WTC11 (cell line): Measurements from ENCODE around the gene MEGF11. TPM values are rescaled to one million over a fixed set of nuclear protein-coding genes. Genes with fewer than 3 reads are reported as not detected.

Source experiments
- ATAC-seq: fragments of 200-7000 bp; cut with Tn5 transposase; 2 replicates; pipeline ENCODE4 v1.10.0; 2021; ENCODE audit warnings: mild to moderate bottlenecking, moderate library complexity
- CTCF ChIA-PET: fragments of 300-600 bp; sonication (Branson Sonifier 250); formaldehyde crosslinking; loops from one replicate; lab custom pipeline; 2021; ENCODE audit warnings: antibody characterized with exemption; lab: Charles Lee
- POLR2A ChIA-PET: fragments of 350-600 bp; sonication (Branson Sonifier 250); formaldehyde crosslinking; loops from one replicate; lab custom pipeline; 2021; ENCODE audit warnings: antibody characterized with exemption; lab: Charles Lee
- DNase-seq: peaks from one replicate; pipeline ENCODE4 v3.0.0; 2021; ENCODE audit warnings: low spot score
- H3K27ac Mint-ChIP-seq: 2 replicates; pipeline ENCODE4 v1.8.0; 2021; ENCODE audit warnings: mixed read lengths
- H3K27me3 Mint-ChIP-seq: 2 replicates; pipeline ENCODE4 v1.8.0; 2021; ENCODE audit warnings: low read depth, mild to moderate bottlenecking, moderate library complexity, mixed read lengths
- H3K36me3 Mint-ChIP-seq: 2 replicates; pipeline ENCODE4 v1.8.0; 2021; ENCODE audit warnings: mixed read lengths
- H3K4me1 Mint-ChIP-seq: 2 replicates; pipeline ENCODE4 v1.8.0; 2022; ENCODE audit warnings: mixed read lengths
- H3K4me3 Mint-ChIP-seq: 2 replicates; pipeline ENCODE4 v1.8.0; 2021; ENCODE audit warnings: mild to moderate bottlenecking, moderate library complexity, mixed read lengths
- H3K9me3 Mint-ChIP-seq: 2 replicates; pipeline ENCODE4 v1.8.0; 2021; ENCODE audit warnings: mixed read lengths
- CREB1 ChIP-seq: sonication (generic); formaldehyde crosslinking; IDR thresholded peaks from 2 replicates; pipeline ENCODE4 v1.8.0; 2023; ENCODE audit warnings: mild to moderate bottlenecking, missing genetic modification reagents
- CREM ChIP-seq: sonication (generic); formaldehyde crosslinking; IDR thresholded peaks from 2 replicates; pipeline ENCODE4 v1.8.1; 2022; ENCODE audit warnings: mild to moderate bottlenecking, missing genetic modification reagents, moderate library complexity
- CTCF ChIP-seq: fragments of 200-600 bp; IDR thresholded peaks from 2 replicates; pipeline ENCODE4 v1.8.0; 2022; ENCODE audit warnings: antibody characterized with exemption
- NR1H2 ChIP-seq: sonication (generic); formaldehyde crosslinking; IDR thresholded peaks from 2 replicates; pipeline ENCODE4 v1.9.0; 2021; ENCODE audit warnings: mild to moderate bottlenecking, moderate library complexity, missing genetic modification reagents
- RELA ChIP-seq: sonication (generic); formaldehyde crosslinking; IDR thresholded peaks from 2 replicates; pipeline ENCODE4 v1.8.1; 2022; ENCODE audit warnings: missing genetic modification reagents, mild to moderate bottlenecking, borderline replicate concordance
- SMAD3 ChIP-seq: sonication (generic); formaldehyde crosslinking; IDR thresholded peaks from 2 replicates; pipeline ENCODE4 v1.8.0; 2022; ENCODE audit warnings: missing genetic modification reagents, mild to moderate bottlenecking, borderline replicate concordance
- TP53 ChIP-seq: sonication (generic); formaldehyde crosslinking; IDR thresholded peaks from 2 replicates; pipeline ENCODE4 v1.8.1; 2023; ENCODE audit warnings: mild to moderate bottlenecking, missing genetic modification reagents
- ZNF671 ChIP-seq: fragments of 250-450 bp; sonication (Bioruptor Pico); IDR thresholded peaks from 2 replicates; pipeline ENCODE4 v1.8.0; 2021; ENCODE audit warnings: mild to moderate bottlenecking
- total RNA-seq: library from RNA; stranded (reverse); gene quantifications from 3 replicates; pipeline ENCODE4 v1.2.3, GENCODE V29; 2021
- TF ChIP-seq, protein P1 (sequence below): sonication (generic); formaldehyde crosslinking; IDR thresholded peaks from 2 replicates; pipeline ENCODE4 v1.8.1; 2023; ENCODE audit warnings: mild to moderate bottlenecking, missing genetic modification reagents
- TF ChIP-seq, protein P2 (sequence below): fragments of 250-450 bp; sonication (Bioruptor Pico); IDR thresholded peaks from 2 replicates; pipeline ENCODE4 v1.9.0; 2021; ENCODE audit warnings: mild to moderate bottlenecking, borderline replicate concordance
- TF ChIP-seq, protein P3 (sequence below): sonication (generic); formaldehyde crosslinking; IDR thresholded peaks from 2 replicates; pipeline ENCODE4 v1.8.0; 2022; ENCODE audit warnings: mild to moderate bottlenecking, missing genetic modification reagents

MEGF11 gene
- total RNA-seq, 1 experiment from 2014 or later = 3.3 TPM

DNA sequence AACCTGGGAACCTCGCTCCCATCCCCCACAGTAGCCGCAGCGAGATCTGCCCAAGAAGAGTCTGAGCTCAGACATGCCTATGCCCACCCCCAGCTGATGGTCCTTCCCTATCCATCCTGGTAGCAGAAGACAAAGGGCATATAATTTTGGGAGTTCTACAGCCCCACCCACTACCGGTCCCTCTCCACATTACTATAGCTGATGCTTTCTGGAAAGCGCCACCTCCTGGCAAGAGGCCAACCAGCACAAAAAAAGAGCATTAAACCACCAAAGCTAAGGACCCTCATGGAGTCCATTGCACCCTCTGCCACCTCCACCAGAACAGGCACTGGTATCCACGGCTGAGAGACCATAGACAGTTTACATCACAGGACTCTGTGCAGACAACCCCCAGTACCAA lies 168.4 kb downstream of the MEGF11 start:
- H3K27ac Mint-ChIP-seq = no peak overlapping the region
- peaks cover 18% of the 10 kb centered on the region for H3K4me1 Mint-ChIP-seq
- CTCF ChIA-PET = interaction anchor here (0.6 to 2.2 kb wide), 30 partner anchors 10 to 1637 kb away, joined by 3 to 15 read pairs (median 3); no protein-coding TSS in a partner anchor
- ATAC-seq = peak; percentile 20; the same call in 1 of the 2 replicates
- H3K9me3 Mint-ChIP-seq = peaks cover 15% of the 10 kb centered on the region
- no peaks in the 10 kb centered on the region for H3K27me3 Mint-ChIP-seq
- no peak overlapping the region for H3K4me3 Mint-ChIP-seq
- peak; percentile 61 for DNase-seq
- POLR2A ChIA-PET = no interaction called here
- TF ChIP-seq CTCF (peak; percentile 34; the same call in 1 of the 2 replicates), ZNF671 (no peak)
- H3K36me3 Mint-ChIP-seq = peaks cover 11% of the 10 kb centered on the region

DNA sequence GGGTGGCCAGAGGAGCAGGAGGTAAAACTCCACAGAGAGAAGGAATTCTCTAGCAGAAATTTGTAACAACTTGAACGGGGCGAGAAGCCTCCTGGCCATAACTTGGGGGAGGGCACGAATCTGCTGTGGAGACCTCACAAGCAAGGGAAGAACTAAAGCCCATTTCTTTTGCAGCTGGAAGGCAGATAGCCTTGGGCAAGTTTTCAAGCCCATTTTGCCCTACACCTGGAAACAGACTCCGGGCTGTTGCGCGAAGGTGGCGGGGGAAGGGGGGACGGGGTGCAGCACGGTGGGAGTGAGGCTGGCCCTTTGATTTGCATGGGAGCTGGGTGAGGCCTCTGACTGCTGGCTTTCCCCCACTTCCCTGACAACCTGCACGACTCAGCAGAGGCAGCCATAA lies 168.8 kb downstream of the MEGF11 start:
- Mint-ChIP-seq H3K36me3 (peaks cover 11% of the 10 kb centered on the region), H3K27me3 (no peaks in the 10 kb centered on the region), H3K27ac (no peak overlapping the region), H3K4me3 (no peak overlapping the region), H3K4me1 (peaks cover 18% of the 10 kb centered on the region), H3K9me3 (peaks cover 15% of the 10 kb centered on the region)
- POLR2A ChIA-PET = interaction anchor here (0.6 kb wide), 1 partner anchor 1027 kb away, joined by 5 read pairs; no protein-coding TSS in a partner anchor
- CTCF ChIA-PET = interaction anchor here (0.6 to 2.2 kb wide), 25 partner anchors 10 to 1637 kb away, joined by 3 to 15 read pairs (median 4); no protein-coding TSS in a partner anchor
- TF ChIP-seq NR1H2 (CRISPR knock-in tag) (no peak), TP53 (CRISPR knock-in tag) (no peak), CREM (CRISPR knock-in tag) (no peak), RELA (CRISPR knock-in tag) (no peak), SMAD3 (CRISPR knock-in tag) (no peak), CREB1 (CRISPR knock-in tag) (no peak)
- TF ChIP-seq, protein P1, sequence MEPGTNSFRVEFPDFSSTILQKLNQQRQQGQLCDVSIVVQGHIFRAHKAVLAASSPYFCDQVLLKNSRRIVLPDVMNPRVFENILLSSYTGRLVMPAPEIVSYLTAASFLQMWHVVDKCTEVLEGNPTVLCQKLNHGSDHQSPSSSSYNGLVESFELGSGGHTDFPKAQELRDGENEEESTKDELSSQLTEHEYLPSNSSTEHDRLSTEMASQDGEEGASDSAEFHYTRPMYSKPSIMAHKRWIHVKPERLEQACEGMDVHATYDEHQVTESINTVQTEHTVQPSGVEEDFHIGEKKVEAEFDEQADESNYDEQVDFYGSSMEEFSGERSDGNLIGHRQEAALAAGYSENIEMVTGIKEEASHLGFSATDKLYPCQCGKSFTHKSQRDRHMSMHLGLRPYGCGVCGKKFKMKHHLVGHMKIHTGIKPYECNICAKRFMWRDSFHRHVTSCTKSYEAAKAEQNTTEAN (CRISPR knock-in tag) = no peak
- TF ChIP-seq, protein P2, sequence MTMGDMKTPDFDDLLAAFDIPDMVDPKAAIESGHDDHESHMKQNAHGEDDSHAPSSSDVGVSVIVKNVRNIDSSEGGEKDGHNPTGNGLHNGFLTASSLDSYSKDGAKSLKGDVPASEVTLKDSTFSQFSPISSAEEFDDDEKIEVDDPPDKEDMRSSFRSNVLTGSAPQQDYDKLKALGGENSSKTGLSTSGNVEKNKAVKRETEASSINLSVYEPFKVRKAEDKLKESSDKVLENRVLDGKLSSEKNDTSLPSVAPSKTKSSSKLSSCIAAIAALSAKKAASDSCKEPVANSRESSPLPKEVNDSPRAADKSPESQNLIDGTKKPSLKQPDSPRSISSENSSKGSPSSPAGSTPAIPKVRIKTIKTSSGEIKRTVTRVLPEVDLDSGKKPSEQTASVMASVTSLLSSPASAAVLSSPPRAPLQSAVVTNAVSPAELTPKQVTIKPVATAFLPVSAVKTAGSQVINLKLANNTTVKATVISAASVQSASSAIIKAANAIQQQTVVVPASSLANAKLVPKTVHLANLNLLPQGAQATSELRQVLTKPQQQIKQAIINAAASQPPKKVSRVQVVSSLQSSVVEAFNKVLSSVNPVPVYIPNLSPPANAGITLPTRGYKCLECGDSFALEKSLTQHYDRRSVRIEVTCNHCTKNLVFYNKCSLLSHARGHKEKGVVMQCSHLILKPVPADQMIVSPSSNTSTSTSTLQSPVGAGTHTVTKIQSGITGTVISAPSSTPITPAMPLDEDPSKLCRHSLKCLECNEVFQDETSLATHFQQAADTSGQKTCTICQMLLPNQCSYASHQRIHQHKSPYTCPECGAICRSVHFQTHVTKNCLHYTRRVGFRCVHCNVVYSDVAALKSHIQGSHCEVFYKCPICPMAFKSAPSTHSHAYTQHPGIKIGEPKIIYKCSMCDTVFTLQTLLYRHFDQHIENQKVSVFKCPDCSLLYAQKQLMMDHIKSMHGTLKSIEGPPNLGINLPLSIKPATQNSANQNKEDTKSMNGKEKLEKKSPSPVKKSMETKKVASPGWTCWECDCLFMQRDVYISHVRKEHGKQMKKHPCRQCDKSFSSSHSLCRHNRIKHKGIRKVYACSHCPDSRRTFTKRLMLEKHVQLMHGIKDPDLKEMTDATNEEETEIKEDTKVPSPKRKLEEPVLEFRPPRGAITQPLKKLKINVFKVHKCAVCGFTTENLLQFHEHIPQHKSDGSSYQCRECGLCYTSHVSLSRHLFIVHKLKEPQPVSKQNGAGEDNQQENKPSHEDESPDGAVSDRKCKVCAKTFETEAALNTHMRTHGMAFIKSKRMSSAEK (CRISPR knock-in tag) = no peak
- TF ChIP-seq, protein P3, sequence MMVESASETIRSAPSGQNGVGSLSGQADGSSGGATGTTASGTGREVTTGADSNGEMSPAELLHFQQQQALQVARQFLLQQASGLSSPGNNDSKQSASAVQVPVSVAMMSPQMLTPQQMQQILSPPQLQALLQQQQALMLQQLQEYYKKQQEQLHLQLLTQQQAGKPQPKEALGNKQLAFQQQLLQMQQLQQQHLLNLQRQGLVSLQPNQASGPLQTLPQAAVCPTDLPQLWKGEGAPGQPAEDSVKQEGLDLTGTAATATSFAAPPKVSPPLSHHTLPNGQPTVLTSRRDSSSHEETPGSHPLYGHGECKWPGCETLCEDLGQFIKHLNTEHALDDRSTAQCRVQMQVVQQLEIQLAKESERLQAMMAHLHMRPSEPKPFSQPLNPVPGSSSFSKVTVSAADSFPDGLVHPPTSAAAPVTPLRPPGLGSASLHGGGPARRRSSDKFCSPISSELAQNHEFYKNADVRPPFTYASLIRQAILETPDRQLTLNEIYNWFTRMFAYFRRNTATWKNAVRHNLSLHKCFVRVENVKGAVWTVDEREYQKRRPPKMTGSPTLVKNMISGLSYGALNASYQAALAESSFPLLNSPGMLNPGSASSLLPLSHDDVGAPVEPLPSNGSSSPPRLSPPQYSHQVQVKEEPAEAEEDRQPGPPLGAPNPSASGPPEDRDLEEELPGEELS (CRISPR knock-in tag) = no peak
- DNase-seq = no peak
- ATAC-seq = no peak; the same call in 1 of the 2 replicates
